Measurements from ENCODE around the gene RFX2.

RFX2 gene

GRCh38 chr19:6117534-6117933, 7.2 kb upstream of the RFX2 start:
- TF ChIP-seq ISL1 (CRISPR knock-in tag; IDR thresholded peaks at IDR 0.05) (no peak), BACH2 (CRISPR knock-in tag; IDR thresholded peaks at IDR 0.05; ENCODE audit: borderline replicate concordance) (no peak), TCF4 (CRISPR knock-in tag; IDR thresholded peaks at IDR 0.05; ENCODE audit: borderline replicate concordance) (no peak), ESRRG (CRISPR knock-in tag; IDR thresholded peaks at IDR 0.05) (no peak), TOX (CRISPR knock-in tag; IDR thresholded peaks at IDR 0.05; ENCODE audit: borderline replicate concordance) (no peak), POU6F1 (CRISPR knock-in tag; IDR thresholded peaks at IDR 0.05; ENCODE audit: borderline replicate concordance, low read depth) (no peak), ZFP3 (CRISPR knock-in tag; IDR thresholded peaks at IDR 0.05) (no peak)
- TF ChIP-seq, protein P1, sequence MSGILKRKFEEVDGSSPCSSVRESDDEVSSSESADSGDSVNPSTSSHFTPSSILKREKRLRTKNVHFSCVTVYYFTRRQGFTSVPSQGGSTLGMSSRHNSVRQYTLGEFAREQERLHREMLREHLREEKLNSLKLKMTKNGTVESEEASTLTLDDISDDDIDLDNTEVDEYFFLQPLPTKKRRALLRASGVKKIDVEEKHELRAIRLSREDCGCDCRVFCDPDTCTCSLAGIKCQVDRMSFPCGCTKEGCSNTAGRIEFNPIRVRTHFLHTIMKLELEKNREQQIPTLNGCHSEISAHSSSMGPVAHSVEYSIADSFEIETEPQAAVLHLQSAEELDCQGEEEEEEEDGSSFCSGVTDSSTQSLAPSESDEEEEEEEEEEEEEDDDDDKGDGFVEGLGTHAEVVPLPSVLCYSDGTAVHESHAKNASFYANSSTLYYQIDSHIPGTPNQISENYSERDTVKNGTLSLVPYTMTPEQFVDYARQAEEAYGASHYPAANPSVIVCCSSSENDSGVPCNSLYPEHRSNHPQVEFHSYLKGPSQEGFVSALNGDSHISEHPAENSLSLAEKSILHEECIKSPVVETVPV (CRISPR knock-in tag; IDR thresholded peaks at IDR 0.05): no peak
- ATAC-seq: no peak

- ATAC-seq: no peak
- TF ChIP-seq, protein P1 (CRISPR knock-in tag; IDR thresholded peaks at IDR 0.05): no peak
- TF ChIP-seq, protein P2, sequence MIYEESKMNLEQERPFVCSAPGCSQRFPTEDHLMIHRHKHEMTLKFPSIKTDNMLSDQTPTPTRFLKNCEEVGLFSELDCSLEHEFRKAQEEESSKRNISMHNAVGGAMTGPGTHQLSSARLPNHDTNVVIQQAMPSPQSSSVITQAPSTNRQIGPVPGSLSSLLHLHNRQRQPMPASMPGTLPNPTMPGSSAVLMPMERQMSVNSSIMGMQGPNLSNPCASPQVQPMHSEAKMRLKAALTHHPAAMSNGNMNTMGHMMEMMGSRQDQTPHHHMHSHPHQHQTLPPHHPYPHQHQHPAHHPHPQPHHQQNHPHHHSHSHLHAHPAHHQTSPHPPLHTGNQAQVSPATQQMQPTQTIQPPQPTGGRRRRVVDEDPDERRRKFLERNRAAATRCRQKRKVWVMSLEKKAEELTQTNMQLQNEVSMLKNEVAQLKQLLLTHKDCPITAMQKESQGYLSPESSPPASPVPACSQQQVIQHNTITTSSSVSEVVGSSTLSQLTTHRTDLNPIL (CRISPR knock-in tag; IDR thresholded peaks at IDR 0.05; ENCODE audit: low read depth): no peak
- no peak for TF ChIP-seq SNAI2 (CRISPR knock-in tag; IDR thresholded peaks at IDR 0.05)
- no peak for TF ChIP-seq POU6F1 (CRISPR knock-in tag; IDR thresholded peaks at IDR 0.05; ENCODE audit: borderline replicate concordance, low read depth)
- no peak for TF ChIP-seq TSHZ2 (CRISPR knock-in tag; IDR thresholded peaks at IDR 0.05)
- no peak for TF ChIP-seq ARNTL (CRISPR knock-in tag; IDR thresholded peaks at IDR 0.05; ENCODE audit: borderline replicate concordance, low read depth)
- no peak for TF ChIP-seq ZNF565 (CRISPR knock-in tag; conservative IDR thresholded peaks at IDR 0.05; ENCODE audit: low read depth)
- TF ChIP-seq GLIS3 (CRISPR knock-in tag; IDR thresholded peaks at IDR 0.05): no peak
- TF ChIP-seq ESRRG (CRISPR knock-in tag; IDR thresholded peaks at IDR 0.05): no peak
Observed at GRCh38 chr19:6116749-6117430, 6.6 kb upstream of the RFX2 start.

GRCh38 chr19:6115992-6116391, 5.7 kb upstream of the RFX2 start:
- ATAC-seq: no peak
- no peak for TF ChIP-seq ISL1 (CRISPR knock-in tag; IDR thresholded peaks at IDR 0.05)

DNA sequence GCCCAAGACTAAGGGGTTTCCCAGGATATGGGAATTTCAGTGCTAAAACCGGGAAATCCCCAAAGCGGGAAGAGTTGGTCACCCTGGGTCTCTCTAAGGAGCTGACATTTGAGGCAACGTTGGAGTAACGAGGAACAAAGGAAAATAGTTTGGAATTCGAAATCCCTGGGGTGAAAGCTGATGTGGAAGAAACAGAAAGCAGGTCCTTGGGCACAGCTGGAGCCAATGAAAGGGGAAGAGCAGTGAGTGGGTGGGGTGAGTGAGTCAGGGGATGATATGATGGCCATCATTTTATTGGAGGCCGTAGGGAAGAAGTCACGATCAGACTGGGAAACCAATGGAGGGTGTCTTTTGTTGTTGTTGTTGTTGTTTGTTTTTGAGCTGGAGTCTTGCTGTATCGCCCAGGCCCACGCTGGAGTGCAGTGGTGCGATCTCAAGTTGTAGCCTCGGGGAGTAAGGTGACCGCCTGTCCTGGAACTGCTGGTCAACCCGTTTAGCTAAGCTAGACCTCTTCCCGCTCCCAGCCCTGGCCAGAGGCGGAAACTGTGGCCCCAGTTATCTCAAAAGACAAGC, 3.4 kb upstream of the RFX2 start:
- no peak for ATAC-seq
- TF ChIP-seq ZNF70 (CRISPR knock-in tag; IDR thresholded peaks at IDR 0.05) (no peak), CSDC2 (CRISPR knock-in tag; IDR thresholded peaks at IDR 0.05) (no peak), ZNF565 (CRISPR knock-in tag; conservative IDR thresholded peaks at IDR 0.05; ENCODE audit: low read depth) (no peak), SNAI2 (CRISPR knock-in tag; IDR thresholded peaks at IDR 0.05) (no peak), POU6F1 (CRISPR knock-in tag; IDR thresholded peaks at IDR 0.05; ENCODE audit: borderline replicate concordance, low read depth) (no peak), PPARA (CRISPR knock-in tag; IDR thresholded peaks at IDR 0.05; ENCODE audit: borderline replicate concordance) (no peak)
- TF ChIP-seq, protein P3, sequence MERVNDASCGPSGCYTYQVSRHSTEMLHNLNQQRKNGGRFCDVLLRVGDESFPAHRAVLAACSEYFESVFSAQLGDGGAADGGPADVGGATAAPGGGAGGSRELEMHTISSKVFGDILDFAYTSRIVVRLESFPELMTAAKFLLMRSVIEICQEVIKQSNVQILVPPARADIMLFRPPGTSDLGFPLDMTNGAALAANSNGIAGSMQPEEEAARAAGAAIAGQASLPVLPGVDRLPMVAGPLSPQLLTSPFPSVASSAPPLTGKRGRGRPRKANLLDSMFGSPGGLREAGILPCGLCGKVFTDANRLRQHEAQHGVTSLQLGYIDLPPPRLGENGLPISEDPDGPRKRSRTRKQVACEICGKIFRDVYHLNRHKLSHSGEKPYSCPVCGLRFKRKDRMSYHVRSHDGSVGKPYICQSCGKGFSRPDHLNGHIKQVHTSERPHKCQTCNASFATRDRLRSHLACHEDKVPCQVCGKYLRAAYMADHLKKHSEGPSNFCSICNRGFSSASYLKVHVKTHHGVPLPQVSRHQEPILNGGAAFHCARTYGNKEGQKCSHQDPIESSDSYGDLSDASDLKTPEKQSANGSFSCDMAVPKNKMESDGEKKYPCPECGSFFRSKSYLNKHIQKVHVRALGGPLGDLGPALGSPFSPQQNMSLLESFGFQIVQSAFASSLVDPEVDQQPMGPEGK (CRISPR knock-in tag; IDR thresholded peaks at IDR 0.05; ENCODE audit: borderline replicate concordance): no peak
- TF ChIP-seq, protein P2 (CRISPR knock-in tag; IDR thresholded peaks at IDR 0.05; ENCODE audit: low read depth): no peak
